Esophagus muscularis mucosa (tissue), 4 donors: ENCODE data around the gene HOXD4. TPM values are rescaled to one million over a fixed set of nuclear protein-coding genes. Genes with fewer than 3 reads are reported as not detected.

ENCODE experiments used
- DNase-seq: peaks from one replicate; pipeline ENCODE4 v3.0.0-alpha.2; 2017; ENCODE audit errors: extremely low spot score
- H3K27ac ChIP-seq, 4 donors: fragments of 200-600 bp; sonication (generic); replicated peaks in 1 of 4; 1 replicate in 3 of 4; 2 replicates in 1 of 4; pipeline ENCODE4 v1.5.1; 2016 to 2019; ENCODE audit warnings: mild to moderate bottlenecking in 1 of 4
- H3K27me3 ChIP-seq, 4 donors: fragments of 200-600 bp; sonication (generic); one replicate each; pipeline versions ENCODE4 v1.5.1 to v1.6.0; 2016 to 2019
- H3K36me3 ChIP-seq, 4 donors: fragments of 200-600 bp; sonication (generic); one replicate each; pipeline ENCODE4 v1.5.1; 2016 to 2019
- H3K4me1 ChIP-seq, 4 donors: fragments of 200-600 bp; sonication (generic); one replicate each; pipeline ENCODE4 v1.5.1; 2016 to 2019
- H3K4me3 ChIP-seq, 4 donors: fragments of 200-600 bp; sonication (generic); 1 replicate in 2 of 4; 2 replicates in 2 of 4; pipeline ENCODE4 v1.5.1; 2016 to 2019; ENCODE audit warnings: mild to moderate bottlenecking in 4 of 4, moderate library complexity in 1 of 4
- H3K9me3 ChIP-seq, 4 donors: fragments of 200-600 bp; sonication (generic); 1 replicate in 3 of 4; 2 replicates in 1 of 4; pipeline ENCODE4 v1.5.1; 2016 to 2019
- EP300 ChIP-seq: sonication (generic); formaldehyde crosslinking; IDR thresholded peaks from one replicate; pipeline ENCODE4 v1.6.1; 2017; ENCODE audit warnings: antibody characterized with exemption
- POLR2A ChIP-seq: fragments of 450-650 bp; IDR thresholded peaks from one replicate; pipeline ENCODE4 v1.6.1; 2017; ENCODE audit warnings: antibody characterized with exemption, moderate library complexity, mild to moderate bottlenecking, low read depth
- POLR2AphosphoS5 ChIP-seq, 2 donors: sonication (generic); formaldehyde crosslinking; IDR thresholded peaks; one replicate each; pipeline ENCODE4 v1.6.1; 2017; ENCODE audit warnings: antibody characterized with exemption in 2 of 2
- WGBS: methylation state at CpG from one replicate; pipeline ENCODE4 v1.1.5; 2018; 5-methylcytosine and 5-hydroxymethylcytosine counted together
- intact Hi-C: fragments of 100-400 bp; cut with DNase I; formaldehyde crosslinking; loops from one replicate; pipeline ENCODE4 v1.15.1; 2023
- total RNA-seq, 4 donors: library from RNA; depleted of rRNA; stranded (reverse); fragments of >200 nt; gene quantifications; one replicate each; pipeline versions ENCODE4 v1.1.0 to v1.2.1, GENCODE V29; 2016
- TF ChIP-seq, protein P1 (sequence below), 3 experiments: fragments of 200-600 bp in 2 of 3; fragments of 450-650 bp in 1 of 3; sonication (generic) in 2 of 3; IDR thresholded peaks; one replicate each; pipeline ENCODE4 v1.5.1; 2017 to 2019; ENCODE audit warnings: antibody characterized with exemption in 3 of 3, mild to moderate bottlenecking in 2 of 3, moderate library complexity in 1 of 3

Gene HOXD4
- total RNA-seq, 4 donors from 2014 or later: 0.66 to 2.9 (median 1.9) TPM

- peak overlapping the region; percentile 49 to 65 (median 54) for H3K4me3 ChIP-seq
- intact Hi-C loops: loop anchor here (2.0 to 5.0 kb wide), 3 partner anchors 317 to 499 kb away; no protein-coding TSS in a partner anchor
- H3K27me3 ChIP-seq: peaks cover 14 to 91% (median 52%) of the 10 kb centered on the region in 4 donors
- 18% methylated on average over 25 of the region's 41 CpGs for WGBS
- peaks cover 22 to 41% (median 31%) of the 10 kb centered on the region in 4 donors for H3K4me1 ChIP-seq
- TF ChIP-seq, protein P1, sequence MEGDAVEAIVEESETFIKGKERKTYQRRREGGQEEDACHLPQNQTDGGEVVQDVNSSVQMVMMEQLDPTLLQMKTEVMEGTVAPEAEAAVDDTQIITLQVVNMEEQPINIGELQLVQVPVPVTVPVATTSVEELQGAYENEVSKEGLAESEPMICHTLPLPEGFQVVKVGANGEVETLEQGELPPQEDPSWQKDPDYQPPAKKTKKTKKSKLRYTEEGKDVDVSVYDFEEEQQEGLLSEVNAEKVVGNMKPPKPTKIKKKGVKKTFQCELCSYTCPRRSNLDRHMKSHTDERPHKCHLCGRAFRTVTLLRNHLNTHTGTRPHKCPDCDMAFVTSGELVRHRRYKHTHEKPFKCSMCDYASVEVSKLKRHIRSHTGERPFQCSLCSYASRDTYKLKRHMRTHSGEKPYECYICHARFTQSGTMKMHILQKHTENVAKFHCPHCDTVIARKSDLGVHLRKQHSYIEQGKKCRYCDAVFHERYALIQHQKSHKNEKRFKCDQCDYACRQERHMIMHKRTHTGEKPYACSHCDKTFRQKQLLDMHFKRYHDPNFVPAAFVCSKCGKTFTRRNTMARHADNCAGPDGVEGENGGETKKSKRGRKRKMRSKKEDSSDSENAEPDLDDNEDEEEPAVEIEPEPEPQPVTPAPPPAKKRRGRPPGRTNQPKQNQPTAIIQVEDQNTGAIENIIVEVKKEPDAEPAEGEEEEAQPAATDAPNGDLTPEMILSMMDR (IDR thresholded peaks at IDR 0.05): no peak
- TF ChIP-seq POLR2A: no peak
- TF ChIP-seq POLR2AphosphoS5 (IDR thresholded peaks at IDR 0.05): no peak
- no peak for TF ChIP-seq EP300
- peak overlapping the region in 3 of 4 donors; percentile 22 to 65 (median 37) for H3K27ac ChIP-seq
- no peak for DNase-seq
- no peaks in the 10 kb centered on the region for H3K36me3 ChIP-seq
- no peaks in the 10 kb centered on the region for H3K9me3 ChIP-seq
Observed at GRCh38 chr2:176139661-176140512, 11.5 kb upstream of the HOXD4 start.

GRCh38 chr2:176140513-176141317, 10.6 kb upstream of the HOXD4 start:
- 11% methylated on average over 25 of the region's 48 CpGs for WGBS
- Histone ChIP-seq H3K9me3 (no peaks in the 10 kb centered on the region), H3K27ac (peak overlapping the region in 3 of 4 donors; percentile 22 to 37 (median 35)), H3K27me3 (peaks cover 14 to 91% (median 51%) of the 10 kb centered on the region in 4 donors), H3K4me1 (peaks cover 22 to 41% (median 30%) of the 10 kb centered on the region in 4 donors), H3K36me3 (no peaks in the 10 kb centered on the region), H3K4me3 (peak overlapping the region; percentile 49 to 65 (median 54))
- TF ChIP-seq POLR2A (no peak), EP300 (no peak), POLR2AphosphoS5 (IDR thresholded peaks at IDR 0.05) (no peak)
- TF ChIP-seq, protein P1 (IDR thresholded peaks at IDR 0.05): peak; percentile 75 to 92 (median 87)
- no peak for DNase-seq
- intact Hi-C loops: loop anchor here (2.0 to 5.0 kb wide), 3 partner anchors 317 to 498 kb away; no protein-coding TSS in a partner anchor

- Histone ChIP-seq H3K4me3 (no peak overlapping the region), H3K4me1 (peaks cover 17 to 29% (median 19%) of the 10 kb centered on the region in 4 donors), H3K9me3 (no peaks in the 10 kb centered on the region), H3K36me3 (no peaks in the 10 kb centered on the region), H3K27ac (no peak overlapping the region), H3K27me3 (peaks cover 8 to 91% (median 44%) of the 10 kb centered on the region in 4 donors)
- intact Hi-C loops: loop anchor here (5.0 kb wide), 1 partner anchor 315 kb away; no protein-coding TSS in a partner anchor
- WGBS: 88% methylated on average over 2 of the region's 2 CpGs
- no peak for TF ChIP-seq POLR2A
- TF ChIP-seq EP300: no peak
- TF ChIP-seq, protein P1 (IDR thresholded peaks at IDR 0.05): no peak
- no peak for TF ChIP-seq POLR2AphosphoS5 (IDR thresholded peaks at IDR 0.05)
- DNase-seq: no peak
Observed at GRCh38 chr2:176142281-176142680, 9.1 kb upstream of the HOXD4 start.

DNA sequence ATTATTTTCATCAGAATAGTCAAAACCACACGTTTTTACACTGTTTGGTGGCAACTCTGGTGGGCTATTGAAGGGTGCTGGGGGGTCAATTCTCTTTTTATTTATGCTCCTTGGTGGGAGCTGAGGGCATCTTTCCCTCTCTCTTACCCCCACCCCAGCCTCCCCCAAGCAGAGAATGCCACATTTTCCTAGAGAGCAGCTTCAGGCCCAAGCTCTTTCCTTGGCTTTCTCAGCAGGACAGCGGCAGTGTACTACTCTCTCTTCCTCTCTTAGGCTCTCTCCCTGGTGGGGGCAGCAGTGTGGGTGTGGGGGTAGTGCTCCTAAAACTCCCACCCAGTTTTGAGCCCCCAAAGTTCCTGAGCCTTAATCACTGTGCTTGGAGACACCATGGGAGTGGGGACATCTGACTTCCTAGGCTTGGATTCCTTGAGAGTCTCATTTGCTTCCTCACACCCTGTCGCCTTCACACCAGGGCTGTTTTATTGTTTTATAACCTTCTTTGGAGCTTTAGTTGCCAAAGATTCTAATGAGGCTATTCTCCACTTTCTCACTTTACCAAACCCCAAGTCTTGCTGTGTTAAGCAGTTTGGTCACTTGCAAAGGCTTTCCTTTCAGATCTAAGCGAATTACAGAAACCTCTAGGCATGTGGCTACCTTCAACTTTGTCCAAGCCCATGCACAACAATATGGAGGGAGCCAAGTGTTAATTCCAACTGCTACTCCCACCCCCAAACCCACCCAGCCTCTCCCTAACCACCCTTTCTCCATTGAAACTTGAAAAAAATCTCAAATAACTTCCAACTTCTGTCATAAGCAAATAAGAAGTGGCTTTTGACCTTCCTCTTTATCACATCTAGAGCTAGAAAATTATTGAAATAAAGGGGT, 6.0 kb upstream of the HOXD4 start:
- no peaks in the 10 kb centered on the region for H3K9me3 ChIP-seq
- intact Hi-C loops: no loop called here
- H3K4me1 ChIP-seq: peaks cover 6 to 15% (median 8%) of the 10 kb centered on the region in 4 donors
- H3K4me3 ChIP-seq: no peak overlapping the region
- 49% methylated on average over 4 of the region's 4 CpGs for WGBS
- no peak overlapping the region for H3K27ac ChIP-seq
- no peak for DNase-seq
- H3K27me3 ChIP-seq: peaks cover 0 to 91% (median 50%) of the 10 kb centered on the region in 4 donors
- TF ChIP-seq POLR2AphosphoS5 (IDR thresholded peaks at IDR 0.05) (no peak), EP300 (no peak), POLR2A (no peak)
- TF ChIP-seq, protein P1 (IDR thresholded peaks at IDR 0.05): no peak
- no peaks in the 10 kb centered on the region for H3K36me3 ChIP-seq
